Naive thymus-derived CD8-positive, alpha-beta T cell (primary cell): Measurements from ENCODE around the gene PRKAG3. TPM values are rescaled to one million over a fixed set of nuclear protein-coding genes. Genes with fewer than 3 reads are reported as not detected.

Source experiments
- ATAC-seq, 2 donors: fragments of 150-1000 bp; cut with Tn5 transposase in 1 of 2; sonication (Bioruptor Pico), chemical (Tn5 transposase) in 1 of 2; 1 replicate in 1 of 2; 2 replicates in 1 of 2; pipeline ENCODE4 v1.10.0; 2021; ENCODE audit warnings: mild to moderate bottlenecking in 2 of 2, moderate library complexity in 2 of 2
- POLR2A ChIA-PET: fragments of 350-600 bp; sonication (Branson Sonifier 250); formaldehyde crosslinking; loops from one replicate; lab custom pipeline; 2021; ENCODE audit warnings: antibody characterized with exemption; lab: Charles Lee
- DNase-seq, 10 donors: peaks; one replicate each; pipeline versions ENCODE4 v3.0.0 to v3.0.0-alpha.2; 2020 to 2022
- H3K27ac Mint-ChIP-seq, 10 donors: one replicate each; pipeline ENCODE4 v1.8.0; 2020 to 2022; ENCODE audit warnings: mild to moderate bottlenecking in 10 of 10, mixed read lengths in 10 of 10, moderate library complexity in 4 of 10, inconsistent platforms in 1 of 10
- H3K27me3 Mint-ChIP-seq, 5 donors: one replicate each; pipeline ENCODE4 v1.8.0; 2021 to 2022; ENCODE audit warnings: mixed read lengths in 5 of 5
- H3K36me3 Mint-ChIP-seq, 3 donors: one replicate each; pipeline ENCODE4 v1.8.0; 2020 to 2022; ENCODE audit warnings: mixed read lengths in 3 of 3, mild to moderate bottlenecking in 2 of 3, inconsistent platforms in 1 of 3
- H3K4me1 Mint-ChIP-seq, 4 donors: one replicate each; pipeline ENCODE4 v1.8.0; 2021 to 2022; ENCODE audit warnings: mixed read lengths in 4 of 4
- H3K4me3 Mint-ChIP-seq, 10 donors: one replicate each; pipeline ENCODE4 v1.8.0; 2020 to 2022; ENCODE audit warnings: mild to moderate bottlenecking in 10 of 10, mixed read lengths in 10 of 10, moderate library complexity in 6 of 10, inconsistent platforms in 1 of 10
- H3K9me3 Mint-ChIP-seq, 9 donors: one replicate each; pipeline ENCODE4 v1.8.0; 2020 to 2022; ENCODE audit warnings: mixed read lengths in 9 of 9, mild to moderate bottlenecking in 3 of 9, inconsistent platforms in 1 of 9, moderate library complexity in 1 of 9
- polyA plus RNA-seq, 3 donors: library from polyadenylated mRNA; unstranded; fragments of 300-500 nt; fragmentation: Illumina TruSeq; gene quantifications; one replicate each; pipeline ENCODE4 v1.2.3, GENCODE V29; 2021
- total RNA-seq, 8 experiments: library from RNA in 2 of 8; stranded (reverse) in 2 of 8; gene quantifications; one replicate each; pipeline ENCODE4 v1.2.3 and lab custom pipeline; 2021 to 2026

Gene PRKAG3
- total RNA-seq: not detected
- not detected for polyA plus RNA-seq
- total RNA-seq (lab: John Stamatoyannopoulos, UW): 0 reads per million in 6 experiments

- POLR2A ChIA-PET: no interaction called here
- Mint-ChIP-seq H3K4me3 (no peak within 1 kb of the TSS), H3K27me3 (peaks cover 15 to 74% (median 46%) of the 10 kb centered on the region in 5 donors), H3K9me3 (peaks cover 0 to 7% (median 0%) of the 10 kb centered on the region in 9 donors), H3K4me1 (no peaks in the 10 kb centered on the region), H3K27ac (no peak within 1 kb of the TSS), H3K36me3 (peaks cover 0 to 4% (median 0%) of the 10 kb centered on the region in 3 donors)
- no peak for ATAC-seq
- no peak for DNase-seq
Observed at GRCh38 chr2:218831378-218831990, at the start of gene PRKAG3. PRKAG3 (minus strand) TSS chr2:218831803.

- POLR2A ChIA-PET: interaction anchor here (1.0 to 13.6 kb wide), 2 partner anchors 10 to 14 kb away, joined by 3 to 331 read pairs; no protein-coding TSS in a partner anchor
- H3K9me3 Mint-ChIP-seq: no peaks in the 10 kb centered on the region
- peak in 1 of 10 donors; percentile 50 for DNase-seq
- H3K4me3 Mint-ChIP-seq: peak overlapping the region; percentile 72 to 94 (median 81)
- H3K4me1 Mint-ChIP-seq: peaks cover 34 to 69% (median 60%) of the 10 kb centered on the region in 4 donors
- peaks cover 0 to 9% (median 3%) of the 10 kb centered on the region in 5 donors for H3K27me3 Mint-ChIP-seq
- ATAC-seq: no peak
- H3K36me3 Mint-ChIP-seq: no peaks in the 10 kb centered on the region
- peak overlapping the region; percentile 28 to 90 (median 80) for H3K27ac Mint-ChIP-seq
Observed at GRCh38 chr2:218880859-218881594, 49.4 kb upstream of the PRKAG3 start.

GRCh38 chr2:218880102-218880858, 48.7 kb upstream of the PRKAG3 start, which contains the start of gene WNT10A:
WNT10A (plus strand) TSS chr2:218880852; CDS start chr2:218880996, 144 bp downstream.
- POLR2A ChIA-PET: interaction anchor here (0.6 to 13.6 kb wide), 4 partner anchors 8 to 26 kb away, joined by 3 to 331 read pairs (median 3); no protein-coding TSS in a partner anchor
- H3K4me1 Mint-ChIP-seq: peaks cover 34 to 66% (median 55%) of the 10 kb centered on the region in 4 donors
- H3K27me3 Mint-ChIP-seq: peaks cover 0 to 12% (median 9%) of the 10 kb centered on the region in 5 donors
- H3K4me3 Mint-ChIP-seq: peak within 1 kb of the TSS; percentile 82 to 96 (median 88)
- ATAC-seq (peak; percentile 80 to 81), DNase-seq (peak; percentile 71 to 94 (median 82))
- H3K27ac Mint-ChIP-seq: peak within 1 kb of the TSS; percentile 83 to 97 (median 94)
- no peaks in the 10 kb centered on the region for H3K9me3 Mint-ChIP-seq
- H3K36me3 Mint-ChIP-seq: no peaks in the 10 kb centered on the region

GRCh38 chr2:218879776-218880101, 48.1 kb upstream of the PRKAG3 start:
- POLR2A ChIA-PET: interaction anchor here (0.6 to 13.6 kb wide), 5 partner anchors 8 to 273 kb away, joined by 3 to 331 read pairs (median 3); no protein-coding TSS in a partner anchor
- peak overlapping the region; percentile 82 to 96 (median 88) for H3K4me3 Mint-ChIP-seq

GRCh38 chr2:218878926-218879761, 47.5 kb upstream of the PRKAG3 start:
- POLR2A ChIA-PET: interaction anchor here (0.6 to 13.6 kb wide), 5 partner anchors 9 to 274 kb away, joined by 3 to 331 read pairs (median 3); no protein-coding TSS in a partner anchor
- Mint-ChIP-seq H3K27ac (peak overlapping the region; percentile 83 to 97 (median 94)), H3K4me3 (peak overlapping the region; percentile 82 to 96 (median 88)), H3K27me3 (peaks cover 3 to 22% (median 14%) of the 10 kb centered on the region in 5 donors), H3K36me3 (no peaks in the 10 kb centered on the region), H3K9me3 (no peaks in the 10 kb centered on the region), H3K4me1 (peaks cover 24 to 55% (median 50%) of the 10 kb centered on the region in 4 donors)
- ATAC-seq: no peak
- DNase-seq: peak in 1 of 10 donors; percentile 52

More at GRCh38 chr2:218879776-218880101, 48.1 kb upstream of the PRKAG3 start:
- Mint-ChIP-seq H3K9me3 (no peaks in the 10 kb centered on the region), H3K27me3 (peaks cover 0 to 16% (median 9%) of the 10 kb centered on the region in 5 donors), H3K36me3 (no peaks in the 10 kb centered on the region), H3K27ac (peak overlapping the region; percentile 83 to 97 (median 94)), H3K4me1 (peaks cover 28 to 61% (median 52%) of the 10 kb centered on the region in 4 donors)
- DNase-seq (no peak), ATAC-seq (no peak)

- DNase-seq: peak in 1 of 10 donors; percentile 7
- peak overlapping the region in 1 of 10 donors; percentile 36 for H3K27ac Mint-ChIP-seq
- H3K27me3 Mint-ChIP-seq: peaks cover 3 to 22% (median 15%) of the 10 kb centered on the region in 5 donors
- H3K36me3 Mint-ChIP-seq: no peaks in the 10 kb centered on the region
- no peak for ATAC-seq
- H3K4me3 Mint-ChIP-seq: peak overlapping the region in 1 of 10 donors; percentile 38
- H3K9me3 Mint-ChIP-seq: no peaks in the 10 kb centered on the region
- POLR2A ChIA-PET: interaction anchor here (0.7 to 13.6 kb wide), 2 partner anchors 17 to 608 kb away, joined by 3 to 331 read pairs; partner anchors contain the start of gene PNKD
- peaks cover 24 to 53% (median 50%) of the 10 kb centered on the region in 4 donors for H3K4me1 Mint-ChIP-seq
Observed at GRCh38 chr2:218878486-218878885, 46.9 kb upstream of the PRKAG3 start.

- POLR2A ChIA-PET: interaction anchor here (0.7 to 13.6 kb wide), 3 partner anchors 17 to 608 kb away, joined by 3 to 331 read pairs (median 3); partner anchors contain the start of gene PNKD
- Mint-ChIP-seq H3K4me1 (peaks cover 25 to 54% (median 50%) of the 10 kb centered on the region in 4 donors), H3K27me3 (peaks cover 7 to 27% (median 18%) of the 10 kb centered on the region in 5 donors), H3K4me3 (no peak overlapping the region), H3K9me3 (no peaks in the 10 kb centered on the region), H3K36me3 (peaks cover 0 to 2% (median 0%) of the 10 kb centered on the region in 3 donors), H3K27ac (no peak overlapping the region)
- peak in 1 of 10 donors; percentile 43 for DNase-seq
- ATAC-seq: no peak
Observed at GRCh38 chr2:218877891-218878290, 46.3 kb upstream of the PRKAG3 start.

GRCh38 chr2:218877331-218877730, 45.7 kb upstream of the PRKAG3 start:
- no peak for DNase-seq
- ATAC-seq: no peak
- Mint-ChIP-seq H3K9me3 (no peaks in the 10 kb centered on the region), H3K4me3 (peak overlapping the region in 1 of 10 donors; percentile 29), H3K4me1 (peaks cover 23 to 54% (median 50%) of the 10 kb centered on the region in 4 donors), H3K27ac (peak overlapping the region in 3 of 10 donors; percentile 44 to 70 (median 63)), H3K36me3 (peaks cover 0 to 3% (median 0%) of the 10 kb centered on the region in 3 donors), H3K27me3 (peaks cover 12 to 32% (median 18%) of the 10 kb centered on the region in 5 donors)
- POLR2A ChIA-PET: interaction anchor here (1.3 to 13.6 kb wide), 4 partner anchors 10 to 277 kb away, joined by 3 to 331 read pairs (median 4); no protein-coding TSS in a partner anchor

GRCh38 chr2:218876562-218877219, 45.1 kb upstream of the PRKAG3 start:
- Mint-ChIP-seq H3K4me1 (peaks cover 27 to 54% (median 51%) of the 10 kb centered on the region in 4 donors), H3K27ac (peak overlapping the region in 7 of 10 donors; percentile 1 to 63 (median 13)), H3K4me3 (peak overlapping the region in 2 of 10 donors; percentile 19 to 70)

GRCh38 chr2:218875692-218876246, 44.2 kb upstream of the PRKAG3 start:
- POLR2A ChIA-PET: interaction anchor here (1.3 to 13.6 kb wide), 2 partner anchors 20 to 26 kb away, joined by 4 to 331 read pairs; no protein-coding TSS in a partner anchor
- Mint-ChIP-seq H3K9me3 (peaks cover 0 to 2% (median 0%) of the 10 kb centered on the region in 9 donors), H3K4me3 (no peak overlapping the region), H3K27ac (peak overlapping the region in 1 of 10 donors; percentile 31), H3K36me3 (peaks cover 0 to 3% (median 0%) of the 10 kb centered on the region in 3 donors), H3K4me1 (peaks cover 24 to 50% (median 47%) of the 10 kb centered on the region in 4 donors), H3K27me3 (peaks cover 17 to 44% (median 21%) of the 10 kb centered on the region in 5 donors)
- no peak for ATAC-seq
- DNase-seq: no peak

More at GRCh38 chr2:218876562-218877219, 45.1 kb upstream of the PRKAG3 start:
- DNase-seq (peak; percentile 47 to 88 (median 75)), ATAC-seq (no peak)
- Mint-ChIP-seq H3K9me3 (no peaks in the 10 kb centered on the region), H3K36me3 (peaks cover 0 to 3% (median 0%) of the 10 kb centered on the region in 3 donors), H3K27me3 (peaks cover 15 to 38% (median 22%) of the 10 kb centered on the region in 5 donors)
- POLR2A ChIA-PET: interaction anchor here (0.6 to 13.6 kb wide), 6 partner anchors 9 to 278 kb away, joined by 3 to 331 read pairs (median 4); no protein-coding TSS in a partner anchor
